ENCODE measurements around the gene MAGEB3. TPM values are rescaled to one million over a fixed set of nuclear protein-coding genes. Genes with fewer than 3 reads are reported as not detected.

MAGEB3 gene
- total and polyA plus RNA-seq, 2 of the 13 experiments (the other 11 are each of a cell fraction or from before 2014, with no cell fraction given) = not detected

DNA sequence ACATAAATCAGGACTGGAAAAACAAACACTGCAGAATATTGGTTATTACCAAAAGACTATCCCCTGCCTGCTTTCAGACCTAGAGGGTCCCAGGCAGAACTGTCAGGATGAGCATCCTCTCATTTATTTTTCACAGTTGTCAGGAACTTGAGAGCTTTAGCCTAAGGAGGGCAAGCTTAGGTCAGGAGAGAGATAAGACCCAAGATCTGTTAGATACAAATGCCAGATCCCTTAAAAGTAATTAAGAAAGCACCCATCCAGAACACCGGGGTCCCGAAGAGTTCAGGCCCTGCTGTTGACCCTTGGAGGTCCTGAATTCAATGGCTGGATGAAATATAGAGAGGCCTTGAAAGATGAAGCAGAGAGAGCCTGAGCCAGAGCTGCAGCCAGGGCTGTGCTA, 5.9 kb upstream of the MAGEB3 start:
- Histone ChIP-seq H3K4me2 (ENCODE audit: low read depth, low read length) (no peak overlapping the region), H3K27me3 (ENCODE audit: control insufficient read depth in 1 of 2, insufficient read depth in 2 of 2, low read length in 2 of 2) (0 out of 5 replicates have a peak, but pooled peaks cover 0 to 1% of the 10 kb centered on the region in 2 experiments), H3K4me1 (ENCODE audit: insufficient read depth, low read length) (no peaks in the 10 kb centered on the region), H3K9ac (ENCODE audit: insufficient read depth, low read depth, low read length) (no peak overlapping the region), H4K20me1 (ENCODE audit: insufficient read depth, low read length) (no peaks in the 10 kb centered on the region), H3K36me3 (replicated peaks in 1 of 2; ENCODE audit: control insufficient read depth in 1 of 2, insufficient read depth in 2 of 2, low read length in 2 of 2) (no peaks in the 10 kb centered on the region), H3K4me3 (replicated peaks in 1 of 3; ENCODE audit: insufficient read depth in 1 of 3, low read depth in 2 of 3, low read length in 3 of 3) (no peak overlapping the region), H3K9me3 (ENCODE audit: low read length) (no peaks in the 10 kb centered on the region), H3K79me2 (ENCODE audit: insufficient read depth, low read length) (no peaks in the 10 kb centered on the region), H3K27ac (ENCODE audit: extremely low read length, insufficient read depth, low read length) (no peak overlapping the region), H2AFZ (ENCODE audit: low read length) (no peak overlapping the region)
- POLR2A ChIA-PET = no interaction called here
- WGBS (ENCODE audit: low lambda C conversion rate) = no CpG with 5 or more reads among the region's 2 CpGs
- no TSS peak for BruUV-seq (replicated peaks)
- in situ Hi-C loops (cut with HindIII; ENCODE audit: extremely low pct_ligation_motif_present, low pct_unique_long_range_greater_than_20kb) = no loop called here
- intact Hi-C loops (cut with micrococcal nuclease; ENCODE audit: unreplicated experiment) = no loop called here
- DNase-seq (ENCODE audit: low spot score) (no peak), FAIRE-seq (no peak), ATAC-seq (no peak)
- TF ChIP-seq RAD21 (CRISPR knock-in tag; IDR thresholded peaks at IDR 0.05) (no peak), KDM5A (IDR thresholded peaks at IDR 0.05; ENCODE audit: borderline replicate concordance, low read length) (no peak), SNAI1 (CRISPR knock-in tag; IDR thresholded peaks at IDR 0.05; ENCODE audit: borderline replicate concordance) (no peak), SMC3 (IDR thresholded peaks at IDR 0.05; ENCODE audit: low read length) (no peak), FOSL1 (CRISPR knock-in tag; IDR thresholded peaks at IDR 0.05; ENCODE audit: borderline replicate concordance) (no peak), MZF1 (CRISPR knock-in tag; IDR thresholded peaks at IDR 0.05; ENCODE audit: borderline replicate concordance) (no peak), MBD4 (IDR thresholded peaks at IDR 0.05; ENCODE audit: borderline replicate concordance, low read length) (no peak), MTF1 (CRISPR knock-in tag; IDR thresholded peaks at IDR 0.05) (no peak), DPF2 (CRISPR knock-in tag; IDR thresholded peaks at IDR 0.05; ENCODE audit: borderline replicate concordance, low read depth) (no peak)
- TF ChIP-seq, protein P1, sequence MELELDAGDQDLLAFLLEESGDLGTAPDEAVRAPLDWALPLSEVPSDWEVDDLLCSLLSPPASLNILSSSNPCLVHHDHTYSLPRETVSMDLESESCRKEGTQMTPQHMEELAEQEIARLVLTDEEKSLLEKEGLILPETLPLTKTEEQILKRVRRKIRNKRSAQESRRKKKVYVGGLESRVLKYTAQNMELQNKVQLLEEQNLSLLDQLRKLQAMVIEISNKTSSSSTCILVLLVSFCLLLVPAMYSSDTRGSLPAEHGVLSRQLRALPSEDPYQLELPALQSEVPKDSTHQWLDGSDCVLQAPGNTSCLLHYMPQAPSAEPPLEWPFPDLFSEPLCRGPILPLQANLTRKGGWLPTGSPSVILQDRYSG (CRISPR knock-in tag; IDR thresholded peaks at IDR 0.05) = no peak
- TF ChIP-seq, protein P2, sequence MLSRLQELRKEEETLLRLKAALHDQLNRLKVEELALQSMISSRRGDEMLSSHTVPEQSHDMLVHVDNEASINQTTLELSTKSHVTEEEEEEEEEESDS (CRISPR knock-in tag; IDR thresholded peaks at IDR 0.05; ENCODE audit: borderline replicate concordance) = no peak
- CTCF ChIA-PET (ENCODE audit: low intra/inter-chr PET ratio, low total read pairs) = no interaction called here
